ENCODE data around the gene NFATC2IP. TPM values are rescaled to one million over a fixed set of nuclear protein-coding genes. Genes with fewer than 3 reads are reported as not detected.
A peak's percentile ranks its signal among the peaks of the same experiment; 100 is the strongest.

Gene NFATC2IP
- total and polyA plus RNA-seq, 10 of the 15 experiments (the other 5 are each of a cell fraction or from before 2014, with no cell fraction given) = 12.2 to 93.9 (median 46.9) TPM

DNA sequence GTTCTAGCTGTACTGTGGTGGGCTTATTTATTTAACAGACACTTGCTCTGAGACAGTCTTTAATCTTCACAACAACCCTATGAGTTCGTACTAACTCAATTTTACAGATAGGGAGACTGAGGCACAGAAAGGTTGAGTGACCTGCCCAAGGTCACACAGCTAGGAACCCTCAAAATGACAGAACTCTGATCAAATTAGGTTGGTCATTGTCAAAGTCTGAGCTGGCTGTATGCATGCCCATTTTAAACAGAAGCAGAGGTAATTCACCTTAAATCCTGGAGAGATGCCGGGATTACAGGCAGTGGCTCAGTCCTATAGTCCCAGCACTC, 59.1 kb downstream of the NFATC2IP start:
- ChIA-PET RAD21 (ENCODE audit: unreplicated experiment) (no interaction called here), POLR2A (no interaction called here), CTCF (interaction anchor here (0.7 to 1.3 kb wide), 3 partner anchors 11 to 36 kb away, joined by 4 to 5 read pairs (median 5); partner anchors contain the start of gene SPNS1), SMC1A (ENCODE audit: uncharacterized antibody, unreplicated experiment) (no interaction called here)
- H3K36me3 ChIP-seq (ENCODE audit: control insufficient read depth in 2 of 2, insufficient read depth in 2 of 2, low read length in 1 of 2) = no peaks in the 10 kb centered on the region
- in situ Hi-C loops (cut with MboI) = no loop called here
- BruUV-seq (replicated peaks) = no TSS peak
- no peak overlapping the region for H3K4me2 ChIP-seq (ENCODE audit: control insufficient read depth, insufficient read depth)
- WGBS (ENCODE audit: insufficient coverage, insufficient replicate concordance, low lambda C conversion rate, missing lambda C conversion rate) = 77% methylated on average over 2 of the region's 2 CpGs
- H3K4me3 ChIP-seq = no peak overlapping the region
- TF ChIP-seq YY1 (IDR thresholded peaks at IDR 0.05; ENCODE audit: low read depth, low read length) = no peak
- no peak for FAIRE-seq
- no peak overlapping the region for H2AFZ ChIP-seq (ENCODE audit: control insufficient read depth, low read depth, low read length)
- H4K20me1 ChIP-seq (ENCODE audit: control insufficient read depth, insufficient read depth) = no peaks in the 10 kb centered on the region
- no peak overlapping the region for H3K27ac ChIP-seq (ENCODE audit: control insufficient read depth, insufficient read depth)
- H3K4me1 ChIP-seq (ENCODE audit: control insufficient read depth, insufficient read depth, low read length) = no peaks in the 10 kb centered on the region
- no peak overlapping the region for H3K9ac ChIP-seq (ENCODE audit: control insufficient read depth, insufficient read depth, low read length)
- H3K27me3 ChIP-seq (replicated peaks in 1 of 2; ENCODE audit: control insufficient read depth in 2 of 2, insufficient read depth in 2 of 2, low read length in 1 of 2) = no peaks in the 10 kb centered on the region
- intact Hi-C loops (cut with micrococcal nuclease; ENCODE audit: unreplicated experiment) = no loop called here
- no peak for ATAC-seq
- no peak for DNase-seq (ENCODE audit: low read depth, low spot score)
- H3K9me3 ChIP-seq (replicated peaks; ENCODE audit: control insufficient read depth, insufficient read depth, low read length) = no peaks in the 10 kb centered on the region
- H3K79me2 ChIP-seq (ENCODE audit: control insufficient read depth, insufficient read depth, low read length) = no peaks in the 10 kb centered on the region

DNA sequence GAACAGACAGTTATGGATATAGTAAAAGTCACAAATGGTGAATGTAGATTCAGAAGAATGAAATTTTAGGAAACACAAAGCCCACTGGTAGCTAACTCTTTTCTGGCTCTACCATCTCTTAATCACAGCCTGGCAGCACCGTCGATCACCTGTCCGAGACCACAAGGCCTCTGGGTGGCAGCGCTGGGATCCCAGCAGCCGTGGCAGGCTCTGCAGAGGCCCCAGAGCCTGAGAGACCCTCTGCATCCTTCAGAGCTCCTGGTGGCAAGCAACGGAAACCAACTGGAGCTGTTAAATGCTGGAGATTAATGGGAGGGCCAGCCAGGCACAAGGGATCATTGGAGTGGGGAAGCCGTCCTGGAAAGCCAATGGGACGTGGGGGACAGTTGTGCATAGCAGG, 60.4 kb downstream of the NFATC2IP start:
- no peak overlapping the region for H3K4me2 ChIP-seq (ENCODE audit: control insufficient read depth, insufficient read depth)
- 0 out of 3 replicates have a peak, but pooled peaks have one; percentile 31 for ATAC-seq
- 26% methylated on average over 8 of the region's 8 CpGs for whole genome bisulfite sequencing (ENCODE audit: insufficient coverage, insufficient replicate concordance, low lambda C conversion rate, missing lambda C conversion rate)
- in situ Hi-C loops (cut with MboI) = no loop called here
- no peaks in the 10 kb centered on the region for H4K20me1 ChIP-seq (ENCODE audit: control insufficient read depth, insufficient read depth)
- ChIA-PET CTCF (interaction anchor here (1.3 kb wide), 1 partner anchor 37 kb away, joined by 5 read pairs; the partner anchor contains the start of gene SPNS1), POLR2A (interaction anchor here (1.3 kb wide), 1 partner anchor 10 kb away, joined by 4 read pairs; no protein-coding TSS in a partner anchor), SMC1A (ENCODE audit: uncharacterized antibody, unreplicated experiment) (interaction anchor here (1.1 kb wide), 1 partner anchor 10 kb away, joined by 3 read pairs; no protein-coding TSS in a partner anchor), RAD21 (ENCODE audit: unreplicated experiment) (no interaction called here)
- H3K4me1 ChIP-seq (ENCODE audit: control insufficient read depth, insufficient read depth, low read length) = no peaks in the 10 kb centered on the region
- no peaks in the 10 kb centered on the region for H3K79me2 ChIP-seq (ENCODE audit: control insufficient read depth, insufficient read depth, low read length)
- TF ChIP-seq POLR2AphosphoS5 (IDR thresholded peaks at IDR 0.05; ENCODE audit: low read length) = no peak
- H3K36me3 ChIP-seq (ENCODE audit: control insufficient read depth in 2 of 2, insufficient read depth in 2 of 2, low read length in 1 of 2) = no peaks in the 10 kb centered on the region
- no peak overlapping the region for H2AFZ ChIP-seq (ENCODE audit: control insufficient read depth, low read depth, low read length)
- no peaks in the 10 kb centered on the region for H3K9me3 ChIP-seq (replicated peaks; ENCODE audit: control insufficient read depth, insufficient read depth, low read length)
- BruUV-seq (replicated peaks) = no TSS peak
- intact Hi-C loops (cut with micrococcal nuclease; ENCODE audit: unreplicated experiment) = no loop called here
- no peak overlapping the region for H3K9ac ChIP-seq (ENCODE audit: control insufficient read depth, insufficient read depth, low read length)
- no peak for DNase-seq (ENCODE audit: low read depth, low spot score)
- no peak overlapping the region for H3K27ac ChIP-seq (ENCODE audit: control insufficient read depth, insufficient read depth)
- H3K27me3 ChIP-seq (replicated peaks in 1 of 2; ENCODE audit: control insufficient read depth in 2 of 2, insufficient read depth in 2 of 2, low read length in 1 of 2) = no peaks in the 10 kb centered on the region
- no peak overlapping the region for H3K4me3 ChIP-seq
- FAIRE-seq = no peak
